Fibroblast of lung (primary cell): ENCODE results near the gene TRERF1. TPM values are rescaled to one million over a fixed set of nuclear protein-coding genes. Genes with fewer than 3 reads are reported as not detected.

Experiments used
- DNase-seq, 2 donors: peaks; one replicate each; pipeline versions ENCODE4 v3.0.0 to v3.0.0-alpha.2; 2010; ENCODE audit warnings: low read depth in 2 of 2
- H2AFZ ChIP-seq: 2 replicates; pipeline ENCODE4 v1.5.1; 2012; ENCODE audit warnings: low read length, control low read depth, inconsistent platforms
- H3K27ac ChIP-seq: 2 replicates; pipeline ENCODE4 v1.5.1; 2011; ENCODE audit warnings: low read length, control low read depth; ENCODE audit not compliant: insufficient read depth
- H3K27me3 ChIP-seq: 2 replicates; pipeline ENCODE4 v1.5.1; 2011; ENCODE audit warnings: mild to moderate bottlenecking, low read length; ENCODE audit not compliant: control insufficient read depth, insufficient read depth
- H3K36me3 ChIP-seq: 2 replicates; pipeline ENCODE4 v1.5.1; 2011; ENCODE audit warnings: low read length; ENCODE audit not compliant: control insufficient read depth, insufficient read depth
- H3K4me1 ChIP-seq: 2 replicates; pipeline ENCODE4 v1.5.1; 2011; ENCODE audit warnings: low read length; ENCODE audit not compliant: control insufficient read depth, insufficient read depth; ENCODE audit errors: extremely low read depth
- H3K4me2 ChIP-seq: 2 replicates; pipeline ENCODE4 v1.5.1; 2011; ENCODE audit warnings: low read length, control low read depth; ENCODE audit not compliant: insufficient read depth; ENCODE audit errors: extremely low read depth
- H3K4me3 ChIP-seq, 4 experiments: fragments of 200-600 bp in 1 of 4; sonication (generic) in 1 of 4; replicated peaks in 1 of 4; 2 replicates each; pipeline ENCODE4 v1.5.1; 2011 to 2016; ENCODE audit warnings: low read length in 4 of 4, low read depth in 3 of 4, mild to moderate bottlenecking in 3 of 4, control low read depth in 2 of 4, inconsistent platforms in 1 of 4, mixed read lengths in 1 of 4; ENCODE audit not compliant: insufficient read depth in 1 of 4; ENCODE audit errors: control extremely low read depth in 1 of 4
- H3K79me2 ChIP-seq: 2 replicates; pipeline ENCODE4 v1.5.1; 2012; ENCODE audit warnings: mild to moderate bottlenecking, low read length, inconsistent platforms; ENCODE audit not compliant: control insufficient read depth, insufficient read depth
- H3K9ac ChIP-seq: 2 replicates; pipeline ENCODE4 v1.5.1; 2011; ENCODE audit warnings: mild to moderate bottlenecking, low read length, control low read depth; ENCODE audit not compliant: insufficient read depth
- H3K9me3 ChIP-seq: 2 replicates; pipeline ENCODE4 v1.5.1; 2012; ENCODE audit warnings: low read depth, low read length; ENCODE audit not compliant: control insufficient read depth, insufficient read depth
- H4K20me1 ChIP-seq: 2 replicates; pipeline ENCODE4 v1.5.1; 2011; ENCODE audit warnings: low read length; ENCODE audit not compliant: control insufficient read depth, insufficient read depth; ENCODE audit errors: extremely low read depth
- EZH2 ChIP-seq: IDR thresholded peaks from 2 replicates; pipeline ENCODE4 v1.5.1; 2012; ENCODE audit warnings: low read length, control low read depth, mild to moderate bottlenecking; ENCODE audit errors: missing control alignments
- polyA plus RNA-seq, 2 donors: library from polyadenylated mRNA; depleted of rRNA in 1 of 2; stranded (reverse) in 1 of 2; unstranded in 1 of 2; fragments of >200 nt; gene quantifications; 2 replicates each; pipeline ENCODE4 v1.2.1, GENCODE V29; 2011 to 2012; ENCODE audit warnings: missing spikeins in 1 of 2
- total RNA-seq: library from RNA; depleted of rRNA; stranded (reverse); fragments of >200 nt; gene quantifications from 2 replicates; pipeline ENCODE4 v1.2.1, GENCODE V29; 2014
- TF ChIP-seq, protein P1 (sequence below), 2 donors: IDR thresholded peaks in 1 of 2; conservative IDR thresholded peaks in 1 of 2; 1 replicate in 1 of 2; 2 replicates in 1 of 2; pipeline ENCODE4 v1.5.1; 2011 to 2012; ENCODE audit warnings: low read length in 2 of 2, control low read depth in 1 of 2, inconsistent platforms in 1 of 2, low read depth in 1 of 2, mild to moderate bottlenecking in 1 of 2

TRERF1 gene
- total and polyA plus RNA-seq, 2 donors (not counting 1 experiment from before 2014, with no cell fraction given), result 6.3 to 8.3 TPM

DNA sequence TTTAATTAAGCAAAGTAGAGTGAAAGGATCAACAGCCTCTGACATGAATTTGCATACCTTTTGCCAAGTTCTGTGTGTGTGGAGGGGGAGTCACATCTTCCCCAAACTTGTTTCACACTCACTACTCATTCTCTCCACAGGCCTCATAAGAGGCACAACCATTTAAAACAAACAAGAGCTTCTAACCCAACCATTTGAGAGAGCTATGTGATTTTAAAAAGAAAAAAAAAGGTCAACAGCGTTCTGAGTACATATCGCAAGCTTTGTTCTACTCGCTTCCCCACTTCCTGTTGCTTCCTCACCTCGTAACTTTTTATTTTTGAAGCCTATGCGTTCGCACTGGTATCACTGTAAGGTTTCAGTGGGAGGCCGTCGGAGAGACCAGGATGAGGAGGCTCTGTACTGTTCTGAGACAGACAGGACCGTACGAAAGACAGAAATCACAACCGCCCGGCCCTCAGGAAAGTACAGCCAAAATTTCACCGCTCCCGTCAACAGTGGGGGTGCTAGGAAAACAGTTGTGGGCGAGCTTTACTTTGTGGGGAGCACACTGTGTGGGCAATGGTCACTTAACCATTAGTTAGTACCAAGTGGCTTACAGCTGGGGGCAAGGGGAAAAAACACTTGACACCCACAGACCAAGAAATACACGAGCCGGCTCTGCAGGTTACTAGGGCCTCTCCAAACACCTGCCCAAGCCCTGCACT is 61.3 kb downstream of the TRERF1 start:
- H3K4me2 ChIP-seq, result no peak overlapping the region
- H4K20me1 ChIP-seq, result peaks cover 2% of the 10 kb centered on the region
- no peak overlapping the region for H3K9ac ChIP-seq
- H3K4me1 ChIP-seq, result no peaks in the 10 kb centered on the region
- TF ChIP-seq, protein P1, sequence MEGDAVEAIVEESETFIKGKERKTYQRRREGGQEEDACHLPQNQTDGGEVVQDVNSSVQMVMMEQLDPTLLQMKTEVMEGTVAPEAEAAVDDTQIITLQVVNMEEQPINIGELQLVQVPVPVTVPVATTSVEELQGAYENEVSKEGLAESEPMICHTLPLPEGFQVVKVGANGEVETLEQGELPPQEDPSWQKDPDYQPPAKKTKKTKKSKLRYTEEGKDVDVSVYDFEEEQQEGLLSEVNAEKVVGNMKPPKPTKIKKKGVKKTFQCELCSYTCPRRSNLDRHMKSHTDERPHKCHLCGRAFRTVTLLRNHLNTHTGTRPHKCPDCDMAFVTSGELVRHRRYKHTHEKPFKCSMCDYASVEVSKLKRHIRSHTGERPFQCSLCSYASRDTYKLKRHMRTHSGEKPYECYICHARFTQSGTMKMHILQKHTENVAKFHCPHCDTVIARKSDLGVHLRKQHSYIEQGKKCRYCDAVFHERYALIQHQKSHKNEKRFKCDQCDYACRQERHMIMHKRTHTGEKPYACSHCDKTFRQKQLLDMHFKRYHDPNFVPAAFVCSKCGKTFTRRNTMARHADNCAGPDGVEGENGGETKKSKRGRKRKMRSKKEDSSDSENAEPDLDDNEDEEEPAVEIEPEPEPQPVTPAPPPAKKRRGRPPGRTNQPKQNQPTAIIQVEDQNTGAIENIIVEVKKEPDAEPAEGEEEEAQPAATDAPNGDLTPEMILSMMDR (conservative IDR thresholded peaks at IDR 0.05 in 1 of 2, IDR thresholded peaks at IDR 0.05 in 1 of 2; ENCODE audit: low read depth in 1 of 2, low read length in 2 of 2), result no peak
- TF ChIP-seq EZH2, result no peak
- H3K4me3 ChIP-seq, result no peak overlapping the region
- peaks cover 2% of the 10 kb centered on the region for H3K36me3 ChIP-seq
- H3K27ac ChIP-seq, result no peak overlapping the region
- H2AFZ ChIP-seq, result no peak overlapping the region
- no peaks in the 10 kb centered on the region for H3K9me3 ChIP-seq
- H3K79me2 ChIP-seq, result peaks cover 63% of the 10 kb centered on the region
- DNase-seq, result no peak
- no peaks in the 10 kb centered on the region for H3K27me3 ChIP-seq

DNA sequence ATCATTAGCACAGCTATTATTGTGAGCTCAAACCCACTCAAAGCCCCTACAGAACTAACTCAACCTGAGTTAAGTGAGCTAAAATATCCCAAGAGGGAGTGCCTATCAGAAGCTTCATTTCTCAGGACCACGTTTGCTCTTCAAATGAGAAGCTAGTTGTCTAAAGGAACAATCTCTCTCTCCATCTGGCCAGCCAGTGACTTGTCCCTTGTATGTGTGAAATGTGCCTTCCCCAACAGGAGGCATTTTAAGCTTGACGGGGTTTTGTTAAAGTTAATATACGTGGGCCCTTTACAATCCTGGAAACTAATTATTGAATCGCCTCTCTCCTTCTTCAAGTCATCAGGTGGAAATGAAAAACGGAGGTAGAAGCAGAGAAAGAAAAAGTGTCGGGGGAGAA is 62.0 kb downstream of the TRERF1 start:
- H3K79me2 ChIP-seq, result peaks cover 60% of the 10 kb centered on the region

DNA sequence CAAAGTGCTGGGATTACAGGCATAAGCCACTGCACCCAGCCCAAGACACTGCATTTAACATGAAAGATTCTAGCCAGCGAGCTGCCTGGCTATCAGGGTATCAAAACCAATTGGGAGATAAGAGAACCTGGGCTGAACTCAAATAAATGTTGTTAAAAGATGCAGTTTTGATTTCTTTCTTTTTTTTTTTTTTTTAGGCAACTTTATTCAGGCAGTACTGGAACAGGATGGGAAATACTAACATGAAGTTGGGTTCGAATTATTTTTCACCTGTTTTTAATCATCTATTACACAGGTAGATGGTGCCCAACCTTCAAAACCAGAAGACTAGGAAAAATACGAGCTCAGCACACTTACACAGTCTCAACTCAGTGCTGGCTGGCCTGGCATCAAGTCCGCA is 63.7 kb downstream of the TRERF1 start:
- Histone ChIP-seq H3K79me2 (peaks cover 56% of the 10 kb centered on the region), H3K9ac (no peak overlapping the region), H3K36me3 (peaks cover 2% of the 10 kb centered on the region), H2AFZ (no peak overlapping the region), H3K4me1 (no peaks in the 10 kb centered on the region), H3K9me3 (no peaks in the 10 kb centered on the region), H3K4me2 (no peak overlapping the region), H3K27ac (no peak overlapping the region), H3K4me3 (no peak overlapping the region), H4K20me1 (peaks cover 2% of the 10 kb centered on the region), H3K27me3 (no peaks in the 10 kb centered on the region)
- TF ChIP-seq, protein P1 (conservative IDR thresholded peaks at IDR 0.05 in 1 of 2, IDR thresholded peaks at IDR 0.05 in 1 of 2; ENCODE audit: low read depth in 1 of 2, low read length in 2 of 2), result no peak
- TF ChIP-seq EZH2, result no peak
- no peak for DNase-seq

More for the DNA sequence above, 62.0 kb downstream of the TRERF1 start:
- Histone ChIP-seq H3K4me1 (no peaks in the 10 kb centered on the region), H4K20me1 (peaks cover 2% of the 10 kb centered on the region), H3K4me2 (no peak overlapping the region), H3K9me3 (no peaks in the 10 kb centered on the region), H3K9ac (no peak overlapping the region), H3K36me3 (peaks cover 2% of the 10 kb centered on the region), H2AFZ (no peak overlapping the region), H3K27ac (no peak overlapping the region), H3K27me3 (no peaks in the 10 kb centered on the region), H3K4me3 (no peak overlapping the region)
- TF ChIP-seq, protein P1 (conservative IDR thresholded peaks at IDR 0.05 in 1 of 2, IDR thresholded peaks at IDR 0.05 in 1 of 2; ENCODE audit: low read depth in 1 of 2, low read length in 2 of 2), result no peak
- no peak for TF ChIP-seq EZH2
- DNase-seq, result no peak
